Fibroblast of skin of right quadriceps (primary cell): ENCODE data around the gene ANKRD63.

Experiments
- DNase-seq: peaks from one replicate; pipeline ENCODE4 v3.0.0-alpha.2; 2013

Gene ANKRD63

DNA sequence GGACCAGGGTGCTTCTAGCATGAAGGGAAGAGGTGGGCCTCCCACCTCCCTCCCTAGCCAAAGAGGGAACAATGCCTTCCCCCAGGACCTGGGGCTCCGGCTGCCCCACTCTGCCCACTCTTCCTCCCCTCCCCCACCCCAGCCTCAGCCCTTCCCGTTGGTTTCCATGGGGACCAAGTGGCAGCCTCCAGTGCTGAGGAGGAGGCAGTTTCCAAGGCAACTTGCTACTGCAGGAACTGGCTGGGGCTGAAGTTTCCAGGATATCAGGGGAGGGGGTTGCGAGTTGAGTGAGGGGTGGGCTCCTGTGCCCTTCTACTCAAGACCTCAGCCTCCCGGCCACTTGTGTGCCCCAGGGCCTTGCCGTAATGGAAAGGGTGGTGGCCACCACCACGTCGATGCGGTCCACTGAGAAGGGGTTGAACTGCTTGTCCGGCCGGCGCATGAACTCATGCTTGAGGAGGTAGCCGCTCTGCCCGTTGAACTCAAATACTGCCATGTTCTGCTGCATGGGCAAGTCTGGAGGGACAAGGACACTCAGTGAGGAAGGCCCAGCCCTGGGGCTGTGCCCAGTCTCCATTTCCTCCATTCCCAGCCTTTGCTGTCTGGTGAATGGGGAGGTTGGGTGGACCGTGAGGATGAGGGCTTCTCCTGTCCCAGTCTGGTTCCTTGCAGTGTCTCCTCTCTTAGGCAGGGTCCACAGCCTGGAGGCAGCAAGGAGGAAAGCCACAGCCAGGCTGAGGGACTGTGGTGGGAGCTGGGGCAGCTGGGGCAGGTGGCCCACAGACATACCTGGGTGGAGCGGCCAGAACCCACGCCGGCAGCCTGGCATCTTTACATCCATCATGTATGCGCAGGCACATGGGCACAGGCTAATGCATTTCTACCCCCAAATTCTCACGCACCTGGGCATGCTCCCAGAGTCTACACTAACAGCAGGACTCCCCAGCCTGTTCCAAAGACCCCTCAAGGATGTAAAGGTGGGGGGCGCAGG is 11.3 kb upstream of the ANKRD63 start:
- no peak for DNase-seq

- DNase-seq: no peak
Measured at GRCh38 chr15:40293006-40293405, 10.1 kb upstream of the ANKRD63 start.

- DNase-seq: no peak
Measured at GRCh38 chr15:40292246-40292645, 9.4 kb upstream of the ANKRD63 start.

DNA sequence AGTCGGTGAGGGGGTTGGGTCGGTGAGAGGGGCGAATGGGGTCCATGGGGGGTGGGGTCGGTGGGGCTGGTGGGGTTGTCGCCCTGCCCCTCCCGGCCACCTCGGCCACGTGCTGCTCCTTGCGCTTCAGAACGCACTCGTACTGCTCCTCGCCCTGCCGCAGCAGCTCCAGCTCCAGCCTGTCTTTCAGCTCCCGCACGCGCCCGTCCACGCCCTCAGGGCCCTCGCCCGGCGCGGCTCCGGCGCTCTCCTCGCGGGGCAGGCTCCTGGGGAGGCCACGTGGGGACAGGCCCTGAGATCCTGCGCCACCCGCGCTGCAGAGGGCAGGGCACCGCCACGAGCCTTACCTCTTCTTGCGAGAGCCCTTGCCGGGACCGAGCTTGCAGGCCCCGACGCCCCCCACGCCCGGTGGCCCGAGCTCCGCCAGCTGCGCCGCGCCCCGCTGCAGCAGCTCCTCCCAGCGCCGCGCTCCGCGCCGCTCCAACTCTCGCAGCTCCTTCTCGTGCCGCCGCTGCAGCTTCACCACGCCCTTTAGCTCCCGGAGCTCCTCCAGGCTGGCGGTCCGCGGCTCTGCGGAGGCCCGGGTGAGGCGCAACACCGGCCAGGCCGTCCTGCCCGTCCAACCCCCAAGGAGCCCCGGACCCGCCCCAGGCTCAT is 8.2 kb upstream of the ANKRD63 start:
- DNase-seq: peak; percentile 44

DNA sequence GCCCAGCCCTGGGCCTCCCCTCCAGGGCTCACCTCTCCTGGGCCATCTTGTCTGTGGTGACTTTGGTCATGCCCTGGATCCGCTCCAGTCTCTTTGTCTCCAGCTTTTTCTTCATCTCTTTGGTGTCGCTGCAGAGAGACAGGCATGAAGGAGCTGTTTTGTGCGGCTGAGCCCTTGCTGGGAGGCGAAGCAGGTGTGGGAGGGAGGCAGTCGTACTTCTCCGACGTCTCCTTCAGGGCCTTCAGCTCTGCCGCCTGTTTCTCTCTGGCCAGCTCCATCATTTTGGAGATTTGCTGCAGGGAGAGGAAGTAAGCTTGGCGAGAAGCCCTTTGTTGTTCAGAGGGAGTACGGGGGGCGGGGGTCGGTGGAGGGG is 7.7 kb upstream of the ANKRD63 start:
- no peak for DNase-seq

GRCh38 chr15:40289140-40289775 is 6.4 kb upstream of the ANKRD63 start:
- DNase-seq: no peak

DNA sequence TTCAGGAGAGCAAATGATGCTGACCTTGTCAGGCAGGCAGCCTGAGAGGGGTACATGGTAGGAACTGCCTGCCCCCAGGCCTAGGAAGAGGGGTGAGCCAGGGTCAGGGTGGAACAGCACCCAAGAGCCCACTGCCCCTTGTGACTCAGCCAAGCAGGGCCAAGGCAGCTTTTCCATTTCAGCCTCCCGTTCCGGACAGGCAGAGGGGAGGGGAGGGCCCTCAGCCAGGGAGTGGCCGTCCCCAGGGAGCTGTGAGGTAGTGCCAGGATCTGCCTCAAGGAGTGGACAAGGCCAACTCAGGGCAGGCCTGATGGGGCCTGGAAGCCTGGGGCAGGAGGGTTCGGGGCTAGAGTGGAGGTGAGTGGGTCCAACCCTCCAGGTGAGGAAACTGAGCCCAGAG is 5.1 kb upstream of the ANKRD63 start:
- DNase-seq: no peak

DNA sequence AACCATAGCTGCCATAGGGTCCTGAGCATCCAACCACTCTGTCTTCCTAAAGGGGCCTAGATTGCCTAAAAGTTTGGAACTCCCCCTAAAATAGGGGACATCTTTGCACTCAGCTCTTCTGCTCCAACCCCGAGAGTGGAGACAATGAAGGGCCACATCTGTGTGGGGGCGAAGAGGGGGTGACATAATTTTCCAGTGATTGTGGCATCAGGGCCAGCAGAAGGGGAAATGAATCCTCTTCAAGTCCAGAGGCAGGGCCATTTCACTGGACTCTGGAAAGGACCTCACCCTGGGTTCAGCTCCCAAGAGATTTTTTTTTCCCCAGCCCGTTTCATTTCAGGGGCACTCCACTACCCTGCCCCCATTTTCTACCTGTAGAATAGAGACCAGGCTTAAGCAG is 4.6 kb upstream of the ANKRD63 start:
- DNase-seq: no peak

DNA sequence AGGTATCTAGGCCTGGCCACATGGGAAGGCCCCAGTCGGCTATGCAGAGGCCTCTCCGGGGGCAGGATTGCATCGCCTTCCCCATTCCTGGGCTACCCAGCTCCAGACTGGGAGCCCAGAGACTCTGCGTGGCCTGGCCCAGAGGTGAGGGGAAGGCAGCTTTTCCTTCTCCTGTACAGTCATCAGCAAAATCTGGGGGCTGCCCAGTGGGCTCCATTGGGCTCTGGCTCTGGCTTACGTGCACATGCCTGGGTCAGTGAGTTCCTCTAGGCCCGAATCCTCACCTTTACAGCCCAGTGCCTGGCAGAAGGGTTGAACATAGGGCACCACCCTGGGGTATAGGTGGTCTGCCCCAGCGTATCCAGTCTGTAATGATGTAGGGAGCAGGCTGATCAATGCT is 3.9 kb upstream of the ANKRD63 start:
- DNase-seq: no peak

DNA sequence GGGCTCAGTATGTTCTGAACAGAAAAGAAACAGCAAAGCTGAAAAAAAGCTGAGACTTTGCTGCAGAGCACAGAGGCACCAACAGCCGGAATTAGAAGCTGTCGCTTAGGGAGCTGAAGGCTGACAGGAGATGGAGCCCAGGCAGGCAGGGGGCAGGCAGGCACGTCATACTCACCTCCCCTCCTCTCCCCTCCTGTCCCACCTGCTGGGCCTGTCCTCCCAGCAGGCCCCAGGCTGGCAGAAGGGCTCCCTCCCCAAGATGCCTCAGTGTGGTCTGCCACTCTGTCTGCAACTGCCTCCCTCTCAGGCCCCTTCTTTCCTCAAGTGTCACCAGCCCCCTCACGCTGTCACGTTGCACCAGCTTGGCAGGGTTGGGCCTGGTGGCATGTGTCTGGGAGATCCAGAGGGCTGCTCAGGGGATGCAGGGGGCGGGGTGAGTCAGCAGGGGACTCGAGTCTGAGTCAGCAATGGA is 3.2 kb upstream of the ANKRD63 start:
- DNase-seq: no peak

- DNase-seq: peak; percentile 20
Measured at GRCh38 chr15:40285554-40286011, 2.7 kb upstream of the ANKRD63 start.

DNA sequence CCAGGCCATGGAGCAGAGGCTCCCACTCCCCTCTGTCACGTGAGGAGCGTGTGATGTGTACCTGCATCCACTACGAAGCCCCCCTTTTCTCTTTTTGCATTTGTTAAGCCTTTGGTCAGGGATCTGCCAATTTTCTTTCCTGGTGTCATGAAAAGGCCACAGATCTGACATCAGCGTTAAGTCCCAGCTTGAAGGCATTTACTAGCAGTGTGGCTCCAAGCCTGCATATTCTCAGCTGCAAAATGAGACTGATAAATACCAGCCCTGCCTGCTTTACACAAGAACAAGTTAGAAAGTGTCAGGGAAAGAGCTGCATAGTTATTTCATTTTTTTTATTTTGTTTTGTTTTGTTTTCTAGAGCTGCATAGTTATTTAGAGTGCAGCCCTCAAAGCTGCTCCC is 2.3 kb upstream of the ANKRD63 start:
- peak; percentile 34 for DNase-seq

DNA sequence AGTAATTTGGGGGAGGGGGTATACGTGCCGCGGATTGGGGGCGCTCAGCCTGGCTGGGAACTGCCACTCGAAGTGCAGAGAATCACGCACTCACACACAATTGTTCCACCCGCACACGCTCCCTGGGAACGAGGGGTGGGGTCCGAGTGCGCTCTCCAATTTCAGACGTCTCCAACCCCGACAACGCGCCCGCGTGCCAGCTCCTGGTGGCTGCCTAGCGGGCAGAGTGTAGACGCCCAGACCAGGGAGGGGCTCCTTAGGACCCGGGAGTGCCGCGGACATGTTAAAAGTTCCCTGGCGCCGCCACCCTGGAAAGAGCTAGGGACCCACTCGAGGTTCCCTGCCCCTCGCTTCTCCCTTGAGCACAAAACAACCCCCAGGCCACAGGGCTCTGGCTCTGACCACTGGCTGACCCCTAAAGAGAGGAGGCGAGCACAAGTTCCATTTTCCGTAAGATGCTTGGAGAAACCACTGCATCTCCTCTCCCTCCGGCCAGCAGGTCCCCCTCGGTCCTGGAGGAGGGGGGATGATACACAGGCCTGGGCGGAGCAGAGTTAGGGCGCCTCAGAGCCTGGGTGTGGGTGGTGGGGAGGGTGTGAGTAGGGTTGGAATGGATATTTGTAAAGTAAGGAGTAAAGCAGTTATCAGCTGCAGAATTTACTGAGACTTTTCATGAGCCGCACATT is 894 bp upstream of the ANKRD63 start:
- no peak for DNase-seq

DNA sequence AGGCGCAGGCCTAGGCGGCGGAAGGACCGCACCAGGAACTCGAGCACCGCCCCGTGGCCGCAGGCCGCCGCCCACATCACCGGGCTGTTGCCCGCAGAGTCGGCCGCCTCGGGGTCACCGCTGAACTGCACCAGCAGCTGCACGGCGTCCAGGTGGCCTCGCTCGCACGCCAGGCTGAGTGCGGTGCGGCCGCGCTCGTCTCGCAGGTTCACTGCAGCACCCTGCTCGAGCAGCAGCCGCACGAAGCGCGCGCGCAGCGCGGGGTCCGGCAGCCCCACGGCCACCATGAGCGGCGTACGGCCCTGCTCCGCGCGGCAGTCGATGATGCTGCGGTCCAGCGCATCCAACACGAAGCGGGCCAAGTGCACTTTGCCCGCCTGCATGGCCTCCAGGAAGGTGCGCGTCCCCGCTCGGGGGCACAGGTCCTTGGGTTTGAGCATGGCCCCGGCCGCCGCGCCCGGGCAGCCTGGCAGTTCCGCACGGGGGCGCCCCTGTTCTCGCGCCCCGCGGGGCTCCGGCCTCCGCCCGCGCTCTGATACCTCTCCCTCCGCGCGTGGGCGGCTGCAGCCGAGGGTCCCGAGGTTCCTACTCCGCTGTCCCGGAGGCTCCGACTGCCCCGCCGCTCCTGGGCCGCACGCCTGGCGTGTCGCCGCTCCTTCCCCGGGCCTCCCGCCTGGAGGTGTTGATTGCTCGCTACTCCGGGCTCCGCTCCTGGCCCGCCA is 556 bp downstream of the ANKRD63 start:
- DNase-seq: no peak

DNA sequence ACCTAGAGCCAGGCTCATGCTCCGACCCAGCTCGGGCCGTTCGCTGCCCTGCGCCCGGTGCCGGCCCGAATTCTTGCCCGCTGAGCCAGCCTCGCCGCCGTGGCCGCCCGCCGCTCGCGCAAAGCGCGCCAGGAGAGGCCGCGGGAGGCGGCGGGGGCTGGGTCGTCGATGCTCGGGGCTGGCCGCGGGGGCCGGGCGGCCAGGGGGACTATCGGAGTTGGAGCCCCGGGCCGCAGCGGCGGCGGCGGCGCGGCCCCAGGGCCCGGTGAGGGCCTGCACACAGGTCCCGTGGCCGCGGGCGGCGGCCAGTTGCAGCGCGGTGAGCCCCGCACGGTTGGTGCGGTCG is 1.1 kb downstream of the ANKRD63 start:
- no peak for DNase-seq

- DNase-seq: no peak
Measured at GRCh38 chr15:40281057-40281800, 1.6 kb downstream of the ANKRD63 start.

DNA sequence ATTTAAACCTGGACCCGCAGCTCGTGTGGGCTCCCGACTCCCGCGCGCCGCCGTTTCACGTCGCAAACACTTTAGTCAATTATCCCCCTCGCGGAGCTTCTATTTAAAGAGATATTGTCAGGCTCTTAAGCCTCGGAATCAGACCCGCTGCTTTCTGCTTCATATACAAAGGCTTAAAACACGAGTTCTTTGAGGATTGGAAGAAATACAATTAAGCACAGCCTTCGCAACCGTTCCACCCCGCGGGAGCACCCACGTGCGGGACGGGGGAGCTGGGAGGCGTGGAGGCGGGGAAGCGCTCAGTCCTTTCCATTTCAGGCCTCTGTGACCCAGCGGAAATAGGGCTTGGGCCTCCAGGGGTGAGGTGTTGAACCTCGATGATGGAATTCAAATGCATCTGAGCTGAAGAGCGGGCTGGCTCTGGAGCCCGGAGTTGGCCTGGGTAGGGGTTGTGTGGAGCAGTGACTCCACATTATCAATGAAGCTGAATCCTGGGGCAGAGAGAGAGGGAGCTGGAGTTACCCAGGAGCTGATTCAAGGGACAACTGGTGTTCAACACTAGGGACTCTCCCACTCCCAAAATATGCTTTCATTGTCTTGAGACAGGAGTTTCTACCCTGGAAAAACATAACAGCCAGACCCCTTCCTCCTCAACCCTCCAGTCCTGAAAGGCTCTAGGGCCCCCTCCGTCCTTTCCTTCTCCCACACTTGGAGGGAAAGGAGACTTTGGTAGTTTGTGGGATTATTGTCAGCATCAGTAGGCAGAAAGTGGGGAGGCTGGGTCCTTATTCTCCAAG is 2.4 kb downstream of the ANKRD63 start:
- no peak for DNase-seq

DNA sequence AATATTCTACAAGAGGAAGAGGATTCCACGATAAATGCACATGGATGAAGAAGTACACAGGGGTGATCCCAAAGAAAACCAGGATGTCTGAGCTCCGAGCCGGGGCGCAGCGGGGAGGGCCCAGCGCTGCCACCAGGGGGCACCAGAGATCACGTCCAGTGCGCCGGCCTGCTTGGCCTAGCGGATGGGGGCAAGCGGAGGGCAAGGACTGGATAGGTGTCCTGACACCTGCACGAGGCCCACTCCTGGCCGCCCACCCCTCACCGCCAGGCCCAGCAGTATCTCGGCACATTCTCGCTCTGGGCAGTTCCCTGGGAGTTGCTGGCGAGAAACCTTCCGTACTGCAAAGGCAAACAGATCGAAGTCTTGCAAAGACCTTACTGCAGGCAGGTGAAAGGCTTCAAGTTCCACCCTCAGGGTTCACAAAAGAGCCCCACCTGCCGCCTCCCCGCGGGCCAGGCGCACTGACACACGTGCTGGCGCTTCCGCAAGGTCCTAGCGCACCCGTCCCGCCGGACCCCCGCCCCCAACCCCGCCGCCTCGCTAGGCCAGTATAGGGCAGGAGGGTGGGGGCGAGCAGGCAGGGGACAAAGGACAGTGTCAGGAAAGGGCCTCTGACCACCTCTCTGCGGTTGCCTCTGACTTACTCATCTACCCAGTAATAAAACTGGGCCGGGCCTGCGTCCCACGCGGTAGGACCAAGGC is 3.3 kb downstream of the ANKRD63 start:
- peak; percentile 26 for DNase-seq

DNA sequence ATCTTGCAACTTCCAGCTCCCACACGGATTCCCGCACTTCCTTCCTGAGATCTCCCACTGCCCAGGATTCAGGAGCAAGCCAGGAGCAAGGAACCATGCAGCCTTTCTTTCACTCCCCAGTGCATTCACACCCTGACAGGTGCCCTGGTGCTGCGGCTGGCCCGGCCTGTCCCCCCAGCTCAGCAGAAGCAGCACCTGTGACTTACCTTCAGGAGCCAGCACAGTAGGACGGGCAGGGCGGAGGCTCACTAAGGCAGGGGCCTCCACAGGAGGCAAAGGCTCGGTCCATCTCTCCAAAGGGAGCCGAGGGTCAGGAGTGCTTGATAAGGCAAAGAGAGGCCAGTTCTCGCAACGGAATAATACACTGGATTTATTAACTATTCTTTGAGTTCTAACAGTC is 4.8 kb downstream of the ANKRD63 start:
- DNase-seq: no peak

- DNase-seq: no peak
Measured at GRCh38 chr15:40277471-40277870, 5.4 kb downstream of the ANKRD63 start.
